H9 (cell line): ENCODE measurements around the gene GPR68. TPM values are rescaled to one million over a fixed set of nuclear protein-coding genes. Genes with fewer than 3 reads are reported as not detected.

Source experiments
- DNase-seq: peaks from one replicate; pipeline ENCODE4 v3.0.0-alpha.2; 2017
- H2AFZ ChIP-seq: one replicate; pipeline ENCODE4 v1.6.1; 2013; ENCODE audit warnings: mild to moderate bottlenecking, low read length, control low read depth, moderate library complexity
- H2AK5ac ChIP-seq: 2 replicates; pipeline ENCODE4 v1.6.1; 2013; ENCODE audit warnings: low read length, control low read depth, mixed read lengths; ENCODE audit not compliant: insufficient read length
- H2BK120ac ChIP-seq: one replicate; pipeline ENCODE4 v1.6.1; 2013; ENCODE audit warnings: low read depth, mild to moderate bottlenecking, low read length, control low read depth, inconsistent platforms; ENCODE audit not compliant: poor library complexity, severe bottlenecking
- H2BK12ac ChIP-seq: 2 replicates; pipeline ENCODE4 v1.6.1; 2013; ENCODE audit warnings: low read length, control low read depth, mixed read lengths, low read depth; ENCODE audit not compliant: insufficient read length
- H2BK15ac ChIP-seq: 2 replicates; pipeline ENCODE4 v1.6.1; 2013; ENCODE audit warnings: low read depth, low read length, control low read depth
- H2BK20ac ChIP-seq: one replicate; pipeline ENCODE4 v1.6.1; 2013; ENCODE audit warnings: low read depth, mild to moderate bottlenecking, low read length, control low read depth, inconsistent platforms; ENCODE audit not compliant: poor library complexity, severe bottlenecking
- H2BK5ac ChIP-seq: 2 replicates; pipeline ENCODE4 v1.6.1; 2013; ENCODE audit warnings: low read length, control low read depth, mixed read lengths; ENCODE audit not compliant: insufficient read length
- H3K14ac ChIP-seq: 2 replicates; pipeline ENCODE4 v1.6.1; 2013; ENCODE audit warnings: low read length, control low read depth; ENCODE audit not compliant: insufficient read depth
- H3K18ac ChIP-seq: 2 replicates; pipeline ENCODE4 v1.6.1; 2013; ENCODE audit warnings: low read depth, mild to moderate bottlenecking, mixed read lengths, low read length, control low read depth; ENCODE audit not compliant: insufficient read length
- H3K23ac ChIP-seq: 2 replicates; pipeline ENCODE4 v1.6.1; 2013; ENCODE audit warnings: low read length, control low read depth, mixed read lengths, low read depth; ENCODE audit not compliant: insufficient read length
- H3K23me2 ChIP-seq: 2 replicates; pipeline ENCODE4 v1.6.1; 2013; ENCODE audit warnings: low read depth, mild to moderate bottlenecking, mixed read lengths, low read length, control low read depth; ENCODE audit not compliant: insufficient read length, poor library complexity, severe bottlenecking
- H3K27ac ChIP-seq: 2 replicates; pipeline ENCODE4 v1.5.1; 2013; ENCODE audit warnings: low read length, control low read depth, mixed read lengths, low read depth; ENCODE audit not compliant: insufficient read length
- H3K27me3 ChIP-seq: 2 replicates; pipeline ENCODE4 v1.6.1; 2013; ENCODE audit warnings: low read length, control low read depth, inconsistent platforms; ENCODE audit not compliant: insufficient read depth
- H3K4ac ChIP-seq: 2 replicates; pipeline ENCODE4 v1.6.1; 2013; ENCODE audit warnings: low read depth, mild to moderate bottlenecking, control low read depth, inconsistent platforms, low read length, moderate library complexity
- H3K4me1 ChIP-seq: 2 replicates; pipeline ENCODE4 v1.6.1; 2013; ENCODE audit warnings: low read length, control low read depth, inconsistent platforms; ENCODE audit not compliant: insufficient read depth
- H3K4me2 ChIP-seq: 2 replicates; pipeline ENCODE4 v1.6.1; 2013; ENCODE audit warnings: low read length, control low read depth, mixed read lengths; ENCODE audit not compliant: insufficient read length, insufficient read depth
- H3K56ac ChIP-seq: 2 replicates; pipeline ENCODE4 v1.6.1; 2013; ENCODE audit warnings: low read depth, mild to moderate bottlenecking, mixed read lengths, low read length, control low read depth; ENCODE audit not compliant: insufficient read length
- H3K79me1 ChIP-seq: 2 replicates; pipeline ENCODE4 v1.6.1; 2013; ENCODE audit warnings: low read depth, mild to moderate bottlenecking, moderate library complexity, low read length, control low read depth, inconsistent platforms; ENCODE audit not compliant: insufficient read depth, poor library complexity, severe bottlenecking
- H3K79me2 ChIP-seq: 2 replicates; pipeline ENCODE4 v1.6.1; 2013; ENCODE audit warnings: low read length, control low read depth, inconsistent platforms; ENCODE audit not compliant: insufficient read depth
- H3K9ac ChIP-seq: 2 replicates; pipeline ENCODE4 v1.6.1; 2013; ENCODE audit warnings: low read length, control low read depth, mixed read lengths; ENCODE audit not compliant: insufficient read length; ENCODE audit errors: extremely low read depth
- H3K9me3 ChIP-seq: one replicate; pipeline ENCODE4 v1.6.1; 2013; ENCODE audit warnings: low read depth, low read length, inconsistent platforms; ENCODE audit not compliant: control insufficient read depth
- H3T11ph ChIP-seq: one replicate; pipeline ENCODE4 v1.6.1; 2013; ENCODE audit warnings: mild to moderate bottlenecking, low read length, control low read depth, inconsistent platforms
- H4K20me1 ChIP-seq: one replicate; pipeline ENCODE4 v1.6.1; 2013; ENCODE audit not compliant: control insufficient read depth, insufficient read length, insufficient read depth
- H4K5ac ChIP-seq: 2 replicates; pipeline ENCODE4 v1.6.1; 2013; ENCODE audit warnings: low read depth, mild to moderate bottlenecking, mixed read lengths, low read length, control low read depth; ENCODE audit not compliant: insufficient read length
- H4K8ac ChIP-seq: replicated peaks from 2 replicates; pipeline ENCODE4 v1.6.1; 2013; ENCODE audit warnings: low read length, control low read depth, mixed read lengths, low read depth; ENCODE audit not compliant: insufficient read length
- H4K91ac ChIP-seq: 2 replicates; pipeline ENCODE4 v1.6.1; 2013; ENCODE audit warnings: low read depth, mild to moderate bottlenecking, moderate library complexity, mixed read lengths, low read length, control low read depth; ENCODE audit not compliant: insufficient read length
- H3K27ac Mint-ChIP-seq, 3 experiments: 2 replicates in 2 of 3; 3 replicates in 1 of 3; pipeline ENCODE4 v1.8.0; 2020 to 2021; ENCODE audit warnings: mixed read lengths in 3 of 3, mild to moderate bottlenecking in 1 of 3, moderate library complexity in 1 of 3
- H3K27me3 Mint-ChIP-seq: 2 replicates; pipeline ENCODE4 v1.8.0; 2021; ENCODE audit warnings: low read depth, mild to moderate bottlenecking, moderate library complexity, mixed read lengths
- H3K36me3 Mint-ChIP-seq, 3 experiments: 2 replicates in 2 of 3; 3 replicates in 1 of 3; pipeline ENCODE4 v1.8.0; 2020 to 2021; ENCODE audit warnings: low read depth in 3 of 3, mixed read lengths in 3 of 3; ENCODE audit not compliant: insufficient read depth in 1 of 3
- H3K4me1 Mint-ChIP-seq, 2 experiments: 2 replicates each; pipeline ENCODE4 v1.8.0; 2020; ENCODE audit warnings: mixed read lengths in 2 of 2
- H3K4me3 Mint-ChIP-seq, 2 experiments: 2 replicates in 1 of 2; 3 replicates in 1 of 2; pipeline ENCODE4 v1.8.0; 2020 to 2021; ENCODE audit warnings: mild to moderate bottlenecking in 2 of 2, mixed read lengths in 2 of 2, moderate library complexity in 1 of 2
- H3K9me3 Mint-ChIP-seq, 2 experiments: 2 replicates in 1 of 2; 3 replicates in 1 of 2; pipeline ENCODE4 v1.8.0; 2020; ENCODE audit warnings: mild to moderate bottlenecking in 2 of 2, mixed read lengths in 2 of 2, moderate library complexity in 1 of 2
- CTCF ChIP-seq: fragments of 200-600 bp; sonication (generic); conservative IDR thresholded peaks from 3 replicates; pipeline ENCODE4 v1.8.0; 2021; ENCODE audit warnings: antibody characterized with exemption, mild to moderate bottlenecking
- WGBS: extraction: QIAGEN DNeasy Blood & Tissue Kit; methylation state at CpG from one replicate; pipeline ENCODE4 v1.1.7; 2013; ENCODE audit warnings: missing lambda C conversion rate, low lambda C conversion rate, mixed read lengths; ENCODE audit not compliant: insufficient read length; ENCODE audit errors: extremely low coverage; 5-methylcytosine and 5-hydroxymethylcytosine counted together
- total RNA-seq: library from RNA; stranded (reverse); gene quantifications from 2 replicates; pipeline ENCODE4 v1.2.1, GENCODE V29; 2021

Gene GPR68
- total RNA-seq, 1 experiment from 2014 or later: 0.33 TPM

DNA sequence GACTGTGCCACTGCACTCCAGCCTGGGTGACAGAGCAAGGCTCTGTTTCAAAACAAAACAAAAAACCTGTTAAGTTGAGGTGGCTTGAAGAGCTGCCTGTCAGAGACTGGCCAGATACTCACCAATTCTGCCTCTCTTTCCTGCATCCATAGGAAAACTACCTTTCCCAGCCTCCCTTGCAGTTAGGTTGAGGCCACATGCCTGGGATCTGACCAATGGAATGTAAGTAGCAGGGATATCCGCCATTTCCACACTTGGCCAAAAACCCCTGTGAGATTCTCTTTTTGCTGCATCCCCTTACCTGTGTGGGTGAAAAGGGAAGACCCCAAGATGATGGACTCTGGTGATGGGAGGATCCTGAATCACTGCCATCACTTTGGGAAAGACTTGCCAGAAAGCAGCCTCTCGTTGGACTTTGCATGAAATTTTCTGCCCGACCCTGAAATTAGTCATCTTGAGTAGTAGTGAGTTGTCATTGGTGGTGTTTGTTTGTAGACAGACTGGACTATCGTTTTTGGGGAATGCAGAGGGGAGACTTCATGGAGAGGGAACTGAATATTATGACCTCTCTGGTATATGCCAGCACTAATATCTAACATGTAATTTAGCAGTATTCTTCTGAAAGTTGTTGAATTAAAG, 14.0 kb downstream of the GPR68 start:
- no peaks in the 10 kb centered on the region for H3K79me2 ChIP-seq
- peaks cover 17 to 18% of the 10 kb centered on the region in 2 experiments for H3K4me1 Mint-ChIP-seq
- no peak overlapping the region for H3K14ac ChIP-seq
- no peak overlapping the region for H3K4me3 Mint-ChIP-seq
- no peak overlapping the region for H2BK5ac ChIP-seq
- no peak overlapping the region for H3K4ac ChIP-seq
- H3K27ac ChIP-seq: no peak overlapping the region
- H2BK20ac ChIP-seq: no peak overlapping the region
- no peak overlapping the region for H4K5ac ChIP-seq
- H3K56ac ChIP-seq: no peak overlapping the region
- no peak overlapping the region for H2AFZ ChIP-seq
- H3T11ph ChIP-seq: no peak overlapping the region
- no peak overlapping the region for H4K8ac ChIP-seq
- no peak overlapping the region for H3K18ac ChIP-seq
- H3K23me2 ChIP-seq: no peaks in the 10 kb centered on the region
- H3K27ac Mint-ChIP-seq: no peak overlapping the region
- peaks cover 12 to 19% (median 14%) of the 10 kb centered on the region in 3 experiments for H3K36me3 Mint-ChIP-seq
- no peak overlapping the region for H3K4me2 ChIP-seq
- no peak overlapping the region for H2BK120ac ChIP-seq
- DNase-seq: no peak
- no peak for TF ChIP-seq CTCF
- no peak overlapping the region for H2BK15ac ChIP-seq
- H3K27me3 ChIP-seq: no peaks in the 10 kb centered on the region
- no peak overlapping the region for H4K91ac ChIP-seq
- H3K79me1 ChIP-seq: no peaks in the 10 kb centered on the region
- no peak overlapping the region for H3K23ac ChIP-seq
- peaks cover 10 to 16% of the 10 kb centered on the region in 2 experiments; a peak in 4 of 5 replicates for H3K9me3 Mint-ChIP-seq
- no peak overlapping the region for H2AK5ac ChIP-seq
- H4K20me1 ChIP-seq: no peaks in the 10 kb centered on the region
- no peaks in the 10 kb centered on the region for H3K9me3 ChIP-seq
- peaks cover 4% of the 10 kb centered on the region for H3K4me1 ChIP-seq
- no peak overlapping the region for H3K9ac ChIP-seq
- WGBS: no CpG with 5 or more reads among the region's 4 CpGs
- H2BK12ac ChIP-seq: no peak overlapping the region
- peaks cover 11% of the 10 kb centered on the region for H3K27me3 Mint-ChIP-seq
